Breast epithelium (tissue), 4 donors: ENCODE results near the gene SELENOS. TPM values are rescaled to one million over a fixed set of nuclear protein-coding genes. Genes with fewer than 3 reads are reported as not detected.

Source experiments
- DNase-seq, 2 donors: peaks; one replicate each; pipeline ENCODE4 v3.0.0-alpha.2; 2019; ENCODE audit warnings: low spot score in 2 of 2
- H3K27ac ChIP-seq, 2 donors: fragments of 200-600 bp; sonication (generic) in 1 of 2; one replicate each; pipeline ENCODE4 v1.5.1; 2016 to 2019; ENCODE audit warnings: mild to moderate bottlenecking in 1 of 2
- H3K27me3 ChIP-seq, 2 donors: fragments of 200-600 bp; sonication (generic) in 1 of 2; one replicate each; pipeline versions ENCODE4 v1.5.1 to v1.6.0; 2017 to 2019; ENCODE audit warnings: control low read depth in 1 of 2, mild to moderate bottlenecking in 1 of 2
- H3K36me3 ChIP-seq: fragments of 200-600 bp; one replicate; pipeline ENCODE4 v1.5.1; 2019
- H3K4me1 ChIP-seq, 2 donors: fragments of 200-600 bp; sonication (generic); one replicate each; pipeline ENCODE4 v1.5.1; 2016 to 2019; ENCODE audit warnings: control low read depth in 1 of 2
- H3K4me3 ChIP-seq, 3 donors: fragments of 200-600 bp; sonication (generic); 1 replicate in 2 of 3; 2 replicates in 1 of 3; pipeline ENCODE4 v1.5.1; 2016 to 2019; ENCODE audit warnings: mild to moderate bottlenecking in 3 of 3, moderate library complexity in 2 of 3
- H3K9me3 ChIP-seq, 2 donors: fragments of 200-600 bp; sonication (generic) in 1 of 2; one replicate each; pipeline ENCODE4 v1.5.1; 2016 to 2019; ENCODE audit warnings: control low read depth in 1 of 2
- CTCF ChIP-seq, 3 donors: fragments of 450-650 bp; IDR thresholded peaks; one replicate each; pipeline ENCODE4 v1.5.1; 2016 to 2017; ENCODE audit warnings: antibody characterized with exemption in 3 of 3, mild to moderate bottlenecking in 3 of 3, moderate library complexity in 3 of 3
- POLR2A ChIP-seq: fragments of 450-650 bp; IDR thresholded peaks from one replicate; pipeline ENCODE4 v1.6.1; 2016; ENCODE audit warnings: antibody characterized with exemption, mild to moderate bottlenecking, moderate library complexity
- POLR2AphosphoS5 ChIP-seq, 3 donors: sonication (generic); formaldehyde crosslinking; IDR thresholded peaks; one replicate each; pipeline ENCODE4 v1.6.1; 2017; ENCODE audit warnings: antibody characterized with exemption in 3 of 3
- intact Hi-C: fragments of 100-400 bp; cut with DNase I; formaldehyde crosslinking; loops from one replicate; pipeline ENCODE4 v1.15.1; 2023; ENCODE audit warnings: low total_unique reads
- total RNA-seq, 3 donors: library from RNA; depleted of rRNA; stranded (reverse); fragments of >200 nt; gene quantifications; one replicate each; pipeline ENCODE4 v1.1.0, GENCODE V29; 2016

Gene SELENOS
- total RNA-seq, 3 donors from 2014 or later, result 56.1 to 76.8 (median 76.4) TPM

DNA sequence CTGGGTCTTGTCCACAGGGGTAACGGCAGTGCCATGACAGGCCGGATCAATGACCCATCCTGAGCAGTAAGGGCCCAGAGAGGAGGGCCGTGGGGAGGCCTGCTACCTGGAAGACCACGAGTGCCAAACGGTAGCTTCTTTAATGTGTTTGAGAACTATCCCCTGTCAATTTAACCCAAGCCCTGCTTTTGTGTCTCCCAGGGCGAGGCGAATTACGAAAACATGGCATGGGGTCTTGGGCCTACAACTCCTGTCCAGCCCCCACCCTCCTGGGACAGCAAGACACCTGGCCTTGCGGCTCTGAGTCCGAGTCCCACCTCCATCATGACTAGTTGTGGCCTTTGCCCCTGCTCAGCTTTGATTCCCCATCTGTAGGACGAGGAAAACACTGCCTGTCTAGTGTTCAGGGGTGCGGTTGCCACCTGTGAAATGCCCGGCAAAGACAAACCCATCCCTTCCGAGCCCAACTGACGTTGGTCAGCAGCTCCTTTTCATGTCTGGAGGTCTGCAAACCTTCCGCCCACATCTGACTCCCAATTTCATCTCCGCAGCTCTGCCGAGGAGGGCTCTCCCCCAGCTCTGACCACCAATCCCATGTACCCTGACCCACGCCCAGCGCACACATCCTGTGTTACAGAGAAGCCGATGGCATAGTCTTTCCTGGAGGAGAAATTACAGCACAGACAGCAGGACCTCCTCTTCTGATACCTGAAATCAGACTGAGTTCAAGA, 46.7 kb upstream of the SELENOS start:
- peak in 1 of 2 donors; percentile 20 for DNase-seq
- intact Hi-C loops, result no loop called here
- H3K27ac ChIP-seq, result no peak overlapping the region
- no peaks in the 10 kb centered on the region for H3K4me1 ChIP-seq
- no peaks in the 10 kb centered on the region for H3K36me3 ChIP-seq
- TF ChIP-seq CTCF (IDR thresholded peaks at IDR 0.05) (no peak), POLR2AphosphoS5 (IDR thresholded peaks at IDR 0.05) (no peak), POLR2A (no peak)
- H3K27me3 ChIP-seq, result no peaks in the 10 kb centered on the region
- H3K9me3 ChIP-seq, result no peaks in the 10 kb centered on the region
- H3K4me3 ChIP-seq, result no peak overlapping the region

- no peaks in the 10 kb centered on the region for H3K27me3 ChIP-seq
- H3K36me3 ChIP-seq, result no peaks in the 10 kb centered on the region
- intact Hi-C loops, result no loop called here
- no peak overlapping the region for H3K4me3 ChIP-seq
- DNase-seq, result peak in 1 of 2 donors; percentile 28
- H3K27ac ChIP-seq, result no peak overlapping the region
- no peaks in the 10 kb centered on the region for H3K9me3 ChIP-seq
- TF ChIP-seq POLR2AphosphoS5 (IDR thresholded peaks at IDR 0.05), result no peak
- TF ChIP-seq POLR2A, result no peak
- no peak for TF ChIP-seq CTCF (IDR thresholded peaks at IDR 0.05)
- no peaks in the 10 kb centered on the region for H3K4me1 ChIP-seq
Observed at GRCh38 chr15:101322854-101323477, 45.7 kb upstream of the SELENOS start.

GRCh38 chr15:101322016-101322695, 44.9 kb upstream of the SELENOS start:
- intact Hi-C loops, result no loop called here
- H3K9me3 ChIP-seq, result no peaks in the 10 kb centered on the region
- no peaks in the 10 kb centered on the region for H3K36me3 ChIP-seq
- H3K27ac ChIP-seq, result no peak overlapping the region
- H3K4me3 ChIP-seq, result no peak overlapping the region
- DNase-seq, result no peak
- H3K27me3 ChIP-seq, result no peaks in the 10 kb centered on the region
- TF ChIP-seq POLR2A (no peak), POLR2AphosphoS5 (IDR thresholded peaks at IDR 0.05) (no peak), CTCF (IDR thresholded peaks at IDR 0.05) (no peak)
- no peaks in the 10 kb centered on the region for H3K4me1 ChIP-seq

- H3K27ac ChIP-seq, result no peak overlapping the region
- no peaks in the 10 kb centered on the region for H3K36me3 ChIP-seq
- H3K4me1 ChIP-seq, result no peaks in the 10 kb centered on the region
- intact Hi-C loops, result no loop called here
- no peak overlapping the region for H3K4me3 ChIP-seq
- no peaks in the 10 kb centered on the region for H3K27me3 ChIP-seq
- no peaks in the 10 kb centered on the region for H3K9me3 ChIP-seq
- DNase-seq, result no peak
- no peak for TF ChIP-seq POLR2A
- TF ChIP-seq POLR2AphosphoS5 (IDR thresholded peaks at IDR 0.05), result no peak
- TF ChIP-seq CTCF (IDR thresholded peaks at IDR 0.05), result no peak
Observed at GRCh38 chr15:101320501-101321052, 43.3 kb upstream of the SELENOS start.
